HG03571 (cell line): ENCODE data around the gene OR2T6.
"Not testable (repeated sequence)": the region's sequence is repeated elsewhere in the genome, so short reads cannot be mapped to it uniquely, and the experiment has no call there.

Experiments
- ATAC-seq: cut with Tn5 transposase; IDR thresholded peaks from one replicate; pipeline ENCODE4 v1.9.1; 2021; ENCODE audit not compliant: unreplicated experiment

Gene OR2T6

GRCh38 chr1:248432201-248432600 is 56.7 kb downstream of the OR2T6 start:
- peak; percentile 48 for ATAC-seq

GRCh38 chr1:248433811-248434415 is 58.4 kb downstream of the OR2T6 start:
- ATAC-seq, result not testable (repeated sequence)

- not testable (repeated sequence) for ATAC-seq
Measured at GRCh38 chr1:248434913-248435312, 59.4 kb downstream of the OR2T6 start.

GRCh38 chr1:248436303-248436702 is 60.8 kb downstream of the OR2T6 start:
- not testable (repeated sequence) for ATAC-seq

DNA sequence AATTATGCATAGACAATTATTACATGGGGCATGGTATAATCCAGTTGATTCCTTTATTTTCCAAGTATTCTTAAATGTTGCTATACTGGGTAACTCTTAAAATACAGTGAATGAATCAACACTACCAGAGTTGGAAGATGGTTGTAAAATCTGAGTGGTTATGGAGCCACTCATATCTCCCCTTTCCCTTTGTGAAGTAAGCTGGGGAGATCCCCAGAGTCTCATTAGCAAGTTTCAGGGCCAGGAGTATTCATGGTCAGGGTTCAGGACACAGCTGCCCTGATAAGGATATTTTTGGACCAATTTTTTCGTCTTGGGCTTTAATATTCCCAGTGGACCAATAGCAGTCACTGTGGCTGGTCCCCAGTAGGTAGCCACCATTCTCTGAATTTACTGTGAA is 63.1 kb downstream of the OR2T6 start:
- not testable (repeated sequence) for ATAC-seq

DNA sequence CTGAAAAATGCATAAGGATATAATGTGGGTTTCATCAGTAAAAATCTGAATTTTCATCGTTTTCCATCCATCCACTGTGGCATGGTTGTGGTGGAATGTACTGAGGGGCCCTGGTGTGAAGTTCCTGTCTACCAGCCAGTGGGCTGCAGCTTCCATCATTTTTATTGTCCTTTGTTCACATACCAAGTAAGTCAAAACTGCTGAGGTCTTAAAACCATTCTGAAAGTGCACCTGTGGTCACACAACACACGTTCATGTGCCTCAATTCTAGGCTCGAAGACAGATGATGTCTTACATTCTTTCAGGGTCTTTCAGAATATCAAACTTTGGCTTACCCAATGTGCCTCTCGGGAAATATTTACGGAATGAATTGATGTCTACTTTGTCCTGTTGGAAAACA is 63.7 kb downstream of the OR2T6 start:
- not testable (repeated sequence) for ATAC-seq
